Ishikawa (cell line): Measurements from ENCODE around the gene MARCHF7.

ENCODE experiments used
- CEBPB ChIP-seq: IDR thresholded peaks from 2 replicates; pipeline ENCODE4 v1.6.1; 2012
- CREB1 ChIP-seq: IDR thresholded peaks from 2 replicates; pipeline ENCODE4 v1.6.1; 2012; ENCODE audit warnings: low read depth
- EGR1 ChIP-seq: IDR thresholded peaks from 2 replicates; pipeline ENCODE4 v1.6.1; 2012
- EP300 ChIP-seq: IDR thresholded peaks from 2 replicates; pipeline ENCODE4 v1.6.1; 2012; ENCODE audit warnings: borderline replicate concordance
- FOXM1 ChIP-seq: IDR thresholded peaks from 2 replicates; pipeline ENCODE4 v1.6.1; 2012; ENCODE audit warnings: low read depth, borderline replicate concordance
- NFIC ChIP-seq: IDR thresholded peaks from 2 replicates; pipeline ENCODE4 v1.6.1; 2012
- RAD21 ChIP-seq: IDR thresholded peaks from 2 replicates; pipeline ENCODE4 v1.6.1; 2012; ENCODE audit warnings: low read depth
- TAF1 ChIP-seq: IDR thresholded peaks from 2 replicates; pipeline ENCODE4 v1.6.1; 2012; ENCODE audit warnings: low read depth, mild to moderate bottlenecking
- TCF12 ChIP-seq: IDR thresholded peaks from 2 replicates; pipeline ENCODE4 v1.6.1; 2012; ENCODE audit warnings: low read depth
- TEAD4 ChIP-seq: IDR thresholded peaks from 2 replicates; pipeline ENCODE4 v1.6.1; 2012
- USF1 ChIP-seq: IDR thresholded peaks from 2 replicates; pipeline ENCODE4 v1.6.1; 2012
- YY1 ChIP-seq: IDR thresholded peaks from 2 replicates; pipeline ENCODE4 v1.6.1; 2012; ENCODE audit warnings: low read depth
- ZBTB7A ChIP-seq: IDR thresholded peaks from 2 replicates; pipeline ENCODE4 v1.6.1; 2012; ENCODE audit warnings: low read depth
- TF ChIP-seq, protein P1 (sequence below): IDR thresholded peaks from 2 replicates; pipeline ENCODE4 v1.6.1; 2012; ENCODE audit warnings: low read depth, mild to moderate bottlenecking
- TF ChIP-seq, protein P2 (sequence below): IDR thresholded peaks from 2 replicates; pipeline ENCODE4 v1.6.1; 2012

Gene MARCHF7

GRCh38 chr2:159695795-159696448 lies 16.4 kb upstream of the MARCHF7 start:
- no peak for TF ChIP-seq CREB1
- TF ChIP-seq, protein P1, sequence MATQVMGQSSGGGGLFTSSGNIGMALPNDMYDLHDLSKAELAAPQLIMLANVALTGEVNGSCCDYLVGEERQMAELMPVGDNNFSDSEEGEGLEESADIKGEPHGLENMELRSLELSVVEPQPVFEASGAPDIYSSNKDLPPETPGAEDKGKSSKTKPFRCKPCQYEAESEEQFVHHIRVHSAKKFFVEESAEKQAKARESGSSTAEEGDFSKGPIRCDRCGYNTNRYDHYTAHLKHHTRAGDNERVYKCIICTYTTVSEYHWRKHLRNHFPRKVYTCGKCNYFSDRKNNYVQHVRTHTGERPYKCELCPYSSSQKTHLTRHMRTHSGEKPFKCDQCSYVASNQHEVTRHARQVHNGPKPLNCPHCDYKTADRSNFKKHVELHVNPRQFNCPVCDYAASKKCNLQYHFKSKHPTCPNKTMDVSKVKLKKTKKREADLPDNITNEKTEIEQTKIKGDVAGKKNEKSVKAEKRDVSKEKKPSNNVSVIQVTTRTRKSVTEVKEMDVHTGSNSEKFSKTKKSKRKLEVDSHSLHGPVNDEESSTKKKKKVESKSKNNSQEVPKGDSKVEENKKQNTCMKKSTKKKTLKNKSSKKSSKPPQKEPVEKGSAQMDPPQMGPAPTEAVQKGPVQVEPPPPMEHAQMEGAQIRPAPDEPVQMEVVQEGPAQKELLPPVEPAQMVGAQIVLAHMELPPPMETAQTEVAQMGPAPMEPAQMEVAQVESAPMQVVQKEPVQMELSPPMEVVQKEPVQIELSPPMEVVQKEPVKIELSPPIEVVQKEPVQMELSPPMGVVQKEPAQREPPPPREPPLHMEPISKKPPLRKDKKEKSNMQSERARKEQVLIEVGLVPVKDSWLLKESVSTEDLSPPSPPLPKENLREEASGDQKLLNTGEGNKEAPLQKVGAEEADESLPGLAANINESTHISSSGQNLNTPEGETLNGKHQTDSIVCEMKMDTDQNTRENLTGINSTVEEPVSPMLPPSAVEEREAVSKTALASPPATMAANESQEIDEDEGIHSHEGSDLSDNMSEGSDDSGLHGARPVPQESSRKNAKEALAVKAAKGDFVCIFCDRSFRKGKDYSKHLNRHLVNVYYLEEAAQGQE: no peak
- TF ChIP-seq ZBTB7A: no peak
- no peak for TF ChIP-seq YY1
- TF ChIP-seq TEAD4: no peak
- TF ChIP-seq TCF12: no peak
- no peak for TF ChIP-seq FOXM1
- TF ChIP-seq EGR1: no peak
- no peak for TF ChIP-seq TAF1
- TF ChIP-seq RAD21: no peak
- no peak for TF ChIP-seq CEBPB
- no peak for TF ChIP-seq USF1
- no peak for TF ChIP-seq EP300
- TF ChIP-seq NFIC: no peak
- TF ChIP-seq, protein P2, sequence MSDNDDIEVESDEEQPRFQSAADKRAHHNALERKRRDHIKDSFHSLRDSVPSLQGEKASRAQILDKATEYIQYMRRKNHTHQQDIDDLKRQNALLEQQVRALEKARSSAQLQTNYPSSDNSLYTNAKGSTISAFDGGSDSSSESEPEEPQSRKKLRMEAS: no peak

DNA sequence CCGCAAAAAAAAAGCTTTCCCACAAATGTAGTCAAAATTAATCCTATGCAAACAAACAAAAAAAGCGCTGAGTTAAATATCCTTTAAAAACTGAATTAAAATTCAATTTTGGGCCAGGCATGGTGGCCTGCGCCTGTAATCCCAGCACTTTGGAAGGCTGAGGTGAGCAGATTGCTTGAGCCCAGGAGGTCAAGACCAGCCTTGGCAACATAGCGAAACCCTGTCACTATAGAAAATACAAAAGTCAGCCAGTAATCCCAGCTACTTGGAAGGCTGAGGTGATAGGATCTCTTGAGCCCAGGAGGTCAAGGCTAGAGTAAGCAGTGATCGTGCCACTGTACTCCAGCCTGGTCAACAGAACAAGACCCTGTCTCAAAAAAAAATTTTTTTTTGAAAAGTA lies 8.8 kb upstream of the MARCHF7 start:
- TF ChIP-seq, protein P1: no peak
- TF ChIP-seq TEAD4 (no peak), NFIC (no peak), TCF12 (no peak), RAD21 (no peak), CEBPB (no peak), FOXM1 (no peak), EGR1 (no peak), USF1 (no peak), ZBTB7A (no peak), TAF1 (no peak), YY1 (no peak), EP300 (no peak)
- TF ChIP-seq, protein P2: no peak

DNA sequence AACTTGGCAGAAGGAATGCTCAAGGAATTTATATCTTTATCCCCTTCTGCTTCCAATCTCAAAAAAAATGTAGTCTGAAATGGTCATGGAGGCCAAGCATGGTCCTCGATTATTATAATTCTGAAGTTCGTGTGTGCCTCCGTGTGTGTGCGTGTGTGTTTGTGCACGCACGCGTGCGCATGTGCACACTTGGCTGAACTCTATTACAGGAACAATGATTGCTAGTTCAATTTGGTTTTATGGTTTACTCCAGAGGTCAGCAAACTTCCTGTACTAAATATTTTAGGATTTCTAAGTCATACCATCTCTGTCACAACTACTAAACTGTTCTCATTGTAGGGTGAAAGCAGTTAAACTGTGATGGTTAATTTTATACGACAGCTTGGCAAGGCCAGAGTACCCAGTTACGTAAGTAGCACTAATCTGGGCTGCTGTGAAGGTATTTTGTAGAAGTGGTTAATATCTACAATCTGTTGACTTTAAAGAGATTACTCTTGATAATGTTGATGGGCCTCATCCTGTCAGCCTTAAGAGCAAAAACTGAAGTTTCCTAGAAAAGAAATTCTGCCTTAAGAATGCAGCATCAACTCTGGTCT lies 5.8 kb upstream of the MARCHF7 start:
- TF ChIP-seq CREB1 (no peak), FOXM1 (no peak), CEBPB (no peak), TCF12 (no peak), YY1 (no peak), EP300 (no peak), TAF1 (no peak), NFIC (no peak), ZBTB7A (no peak), RAD21 (no peak), USF1 (no peak)
- TF ChIP-seq, protein P1: no peak
